ENCODE data around the gene RBM5. TPM values are rescaled to one million over a fixed set of nuclear protein-coding genes. Genes with fewer than 3 reads are reported as not detected.

RBM5 gene
- total and polyA plus RNA-seq, 3 experiments from 2014 or later: 36.9 to 136 (median 127) TPM

GRCh38 chr3:50154476-50154839 is 65.7 kb downstream of the RBM5 start:
- Mint-ChIP-seq H3K4me3 (peak overlapping the region; percentile 72 to 90 (median 83)), H3K36me3 (no peaks in the 10 kb centered on the region), H3K4me1 (peaks cover 0 to 15% (median 12%) of the 10 kb centered on the region in 3 donors), H3K27me3 (peaks cover 23 to 49% of the 10 kb centered on the region in 2 donors), H3K9me3 (peaks cover 0 to 2% (median 0%) of the 10 kb centered on the region in 5 donors), H3K27ac (peak overlapping the region in 1 of 8 donors; percentile 22)
- peaks cover 26% of the 10 kb centered on the region for H3K27me3 ChIP-seq (ENCODE audit: insufficient read depth, low read length, poor library complexity, severe bottlenecking)
- POLR2A ChIA-PET: no interaction called here
- DNase-seq: no peak
- no peaks in the 10 kb centered on the region for H3K9me3 ChIP-seq (ENCODE audit: low read length)
- no peak overlapping the region for H3K4me3 ChIP-seq (ENCODE audit: low read length)
- H3K36me3 ChIP-seq (ENCODE audit: insufficient read depth, low read length): no peaks in the 10 kb centered on the region
- no peak overlapping the region for H3K27ac ChIP-seq (ENCODE audit: low read depth, low read length)
- peaks cover 16% of the 10 kb centered on the region for H3K4me1 ChIP-seq (ENCODE audit: insufficient read depth, low read length)
- CTCF ChIA-PET: no interaction called here

GRCh38 chr3:50154840-50155490 is 66.2 kb downstream of the RBM5 start, which contains the start of gene SEMA3F:
Gene SEMA3F, plus strand, starts transcription at chr3:50155324. Its CDS starts 4,299 bp downstream, at chr3:50159623.
- H3K27me3 ChIP-seq (ENCODE audit: insufficient read depth, low read length, poor library complexity, severe bottlenecking): peaks cover 26% of the 10 kb centered on the region
- Mint-ChIP-seq H3K9me3 (peaks cover 0 to 2% (median 0%) of the 10 kb centered on the region in 5 donors), H3K4me3 (peak within 1 kb of the TSS; percentile 74 to 90 (median 83)), H3K27me3 (peaks cover 23 to 49% of the 10 kb centered on the region in 2 donors), H3K27ac (peak within 1 kb of the TSS in 2 of 8 donors; percentile 15 to 22), H3K36me3 (no peaks in the 10 kb centered on the region), H3K4me1 (peaks cover 0 to 15% (median 12%) of the 10 kb centered on the region in 3 donors)
- DNase-seq: peak; percentile 61 to 71 (median 66)
- no peaks in the 10 kb centered on the region for H3K9me3 ChIP-seq (ENCODE audit: low read length)
- H3K4me3 ChIP-seq (ENCODE audit: low read length): no peak within 1 kb of the TSS
- CTCF ChIA-PET: no interaction called here
- POLR2A ChIA-PET: no interaction called here
- peaks cover 16% of the 10 kb centered on the region for H3K4me1 ChIP-seq (ENCODE audit: insufficient read depth, low read length)
- no peak within 1 kb of the TSS for H3K27ac ChIP-seq (ENCODE audit: low read depth, low read length)
- no peaks in the 10 kb centered on the region for H3K36me3 ChIP-seq (ENCODE audit: insufficient read depth, low read length)

- Histone ChIP-seq H3K27ac (ENCODE audit: low read depth, low read length) (no peak overlapping the region), H3K36me3 (ENCODE audit: insufficient read depth, low read length) (no peaks in the 10 kb centered on the region), H3K27me3 (ENCODE audit: insufficient read depth, low read length, poor library complexity, severe bottlenecking) (peaks cover 26% of the 10 kb centered on the region), H3K4me3 (ENCODE audit: low read length) (no peak overlapping the region), H3K4me1 (ENCODE audit: insufficient read depth, low read length) (peaks cover 16% of the 10 kb centered on the region), H3K9me3 (ENCODE audit: low read length) (no peaks in the 10 kb centered on the region)
- peak overlapping the region; percentile 72 to 88 (median 74) for H3K4me3 Mint-ChIP-seq
- H3K27me3 Mint-ChIP-seq: peaks cover 23 to 47% of the 10 kb centered on the region in 2 donors
- H3K36me3 Mint-ChIP-seq: no peaks in the 10 kb centered on the region
- ChIA-PET CTCF (no interaction called here), POLR2A (no interaction called here)
- peaks cover 0 to 15% (median 12%) of the 10 kb centered on the region in 3 donors for H3K4me1 Mint-ChIP-seq
- H3K9me3 Mint-ChIP-seq: peaks cover 0 to 2% (median 0%) of the 10 kb centered on the region in 5 donors
- H3K27ac Mint-ChIP-seq: no peak overlapping the region
- DNase-seq: no peak
Measured at GRCh38 chr3:50155491-50155878, 66.8 kb downstream of the RBM5 start.

- Histone ChIP-seq H3K27ac (ENCODE audit: low read depth, low read length) (no peak overlapping the region), H3K27me3 (ENCODE audit: insufficient read depth, low read length, poor library complexity, severe bottlenecking) (peaks cover 26% of the 10 kb centered on the region), H3K9me3 (ENCODE audit: low read length) (no peaks in the 10 kb centered on the region), H3K4me1 (ENCODE audit: insufficient read depth, low read length) (peaks cover 16% of the 10 kb centered on the region), H3K36me3 (ENCODE audit: insufficient read depth, low read length) (no peaks in the 10 kb centered on the region), H3K4me3 (ENCODE audit: low read length) (no peak overlapping the region)
- CTCF ChIA-PET: interaction anchor here (1.3 kb wide), 1 partner anchor 38 kb away, joined by 3 read pairs; no protein-coding TSS in a partner anchor
- Mint-ChIP-seq H3K27ac (peak overlapping the region in 1 of 8 donors; percentile 15), H3K9me3 (peaks cover 0 to 2% (median 0%) of the 10 kb centered on the region in 5 donors), H3K27me3 (peaks cover 23 to 45% of the 10 kb centered on the region in 2 donors), H3K4me3 (peak overlapping the region; percentile 72 to 88 (median 74)), H3K36me3 (no peaks in the 10 kb centered on the region), H3K4me1 (peaks cover 0 to 15% (median 12%) of the 10 kb centered on the region in 3 donors)
- DNase-seq: no peak
- POLR2A ChIA-PET: no interaction called here
Measured at GRCh38 chr3:50155891-50156290, 67.2 kb downstream of the RBM5 start.

- H3K27me3 ChIP-seq (ENCODE audit: insufficient read depth, low read length, poor library complexity, severe bottlenecking): peaks cover 26% of the 10 kb centered on the region
- H3K9me3 Mint-ChIP-seq: peaks cover 0 to 2% (median 0%) of the 10 kb centered on the region in 5 donors
- CTCF ChIA-PET: interaction anchor here (1.3 kb wide), 1 partner anchor 37 kb away, joined by 3 read pairs; no protein-coding TSS in a partner anchor
- peaks cover 16% of the 10 kb centered on the region for H3K4me1 ChIP-seq (ENCODE audit: insufficient read depth, low read length)
- no peaks in the 10 kb centered on the region for H3K36me3 Mint-ChIP-seq
- POLR2A ChIA-PET: interaction anchor here (0.5 kb wide), 1 partner anchor 33 kb away, joined by 4 read pairs; no protein-coding TSS in a partner anchor
- H3K27ac Mint-ChIP-seq: peak overlapping the region in 1 of 8 donors; percentile 94
- H3K9me3 ChIP-seq (ENCODE audit: low read length): no peaks in the 10 kb centered on the region
- peak overlapping the region in 2 of 7 donors; percentile 23 to 88 for H3K4me3 Mint-ChIP-seq
- no peaks in the 10 kb centered on the region for H3K36me3 ChIP-seq (ENCODE audit: insufficient read depth, low read length)
- DNase-seq: no peak
- no peak overlapping the region for H3K4me3 ChIP-seq (ENCODE audit: low read length)
- peaks cover 23 to 45% of the 10 kb centered on the region in 2 donors for H3K27me3 Mint-ChIP-seq
- H3K4me1 Mint-ChIP-seq: peaks cover 0 to 15% (median 12%) of the 10 kb centered on the region in 3 donors
- no peak overlapping the region for H3K27ac ChIP-seq (ENCODE audit: low read depth, low read length)
Measured at GRCh38 chr3:50156549-50157493, 68.1 kb downstream of the RBM5 start.

- no peaks in the 10 kb centered on the region for H3K36me3 Mint-ChIP-seq
- H3K9me3 Mint-ChIP-seq: peaks cover 0 to 2% (median 0%) of the 10 kb centered on the region in 5 donors
- POLR2A ChIA-PET: no interaction called here
Measured at GRCh38 chr3:50157827-50158529, 69.3 kb downstream of the RBM5 start.

GRCh38 chr3:50158530-50159146 is 69.9 kb downstream of the RBM5 start:
- no peak for DNase-seq
- H3K27me3 Mint-ChIP-seq: peaks cover 18 to 32% of the 10 kb centered on the region in 2 donors
- ChIA-PET CTCF (no interaction called here), POLR2A (no interaction called here)
- H3K27ac Mint-ChIP-seq: no peak overlapping the region
- no peaks in the 10 kb centered on the region for H3K9me3 ChIP-seq (ENCODE audit: low read length)
- H3K4me1 Mint-ChIP-seq: peaks cover 0 to 15% (median 9%) of the 10 kb centered on the region in 3 donors
- no peaks in the 10 kb centered on the region for H3K36me3 ChIP-seq (ENCODE audit: insufficient read depth, low read length)
- H3K27ac ChIP-seq (ENCODE audit: low read depth, low read length): no peak overlapping the region
- H3K27me3 ChIP-seq (ENCODE audit: insufficient read depth, low read length, poor library complexity, severe bottlenecking): peaks cover 22% of the 10 kb centered on the region
- H3K9me3 Mint-ChIP-seq: peaks cover 0 to 2% (median 0%) of the 10 kb centered on the region in 5 donors
- no peaks in the 10 kb centered on the region for H3K36me3 Mint-ChIP-seq
- H3K4me1 ChIP-seq (ENCODE audit: insufficient read depth, low read length): peaks cover 16% of the 10 kb centered on the region
- peak overlapping the region in 1 of 7 donors; percentile 53 for H3K4me3 Mint-ChIP-seq
- H3K4me3 ChIP-seq (ENCODE audit: low read length): no peak overlapping the region

More at GRCh38 chr3:50157827-50158529, 69.3 kb downstream of the RBM5 start:
- CTCF ChIA-PET: no interaction called here
- H3K4me1 ChIP-seq (ENCODE audit: insufficient read depth, low read length): peaks cover 16% of the 10 kb centered on the region
- no peak overlapping the region for H3K4me3 ChIP-seq (ENCODE audit: low read length)
- H3K27ac Mint-ChIP-seq: peak overlapping the region in 1 of 8 donors; percentile 94
- no peak overlapping the region for H3K4me3 Mint-ChIP-seq
- no peaks in the 10 kb centered on the region for H3K9me3 ChIP-seq (ENCODE audit: low read length)
- H3K27me3 Mint-ChIP-seq: peaks cover 23 to 38% of the 10 kb centered on the region in 2 donors
- H3K4me1 Mint-ChIP-seq: peaks cover 0 to 15% (median 12%) of the 10 kb centered on the region in 3 donors
- no peak overlapping the region for H3K27ac ChIP-seq (ENCODE audit: low read depth, low read length)
- no peaks in the 10 kb centered on the region for H3K36me3 ChIP-seq (ENCODE audit: insufficient read depth, low read length)
- DNase-seq: no peak
- peaks cover 26% of the 10 kb centered on the region for H3K27me3 ChIP-seq (ENCODE audit: insufficient read depth, low read length, poor library complexity, severe bottlenecking)

All from CD8-positive, alpha-beta memory T cell (primary cell).